ENCODE data around the gene SLC4A3.

GRCh38 chr2:219643084-219643473, 15.6 kb downstream of the SLC4A3 start:
- TF ChIP-seq ZNF362 (tag by site-specific recombination; IDR thresholded peaks at IDR 0.05) (no peak), ZNF214 (tag by site-specific recombination; IDR thresholded peaks at IDR 0.05; ENCODE audit: borderline replicate concordance) (no peak), CTCF (tag by site-specific recombination; IDR thresholded peaks at IDR 0.05) (no peak), ZNF302 (tag by site-specific recombination; IDR thresholded peaks at IDR 0.05; ENCODE audit: low read depth) (no peak), KLF1 (tag by site-specific recombination; IDR thresholded peaks at IDR 0.05) (no peak), PRDM2 (tag by site-specific recombination; IDR thresholded peaks at IDR 0.05; ENCODE audit: borderline replicate concordance) (no peak), ZNF530 (tag by site-specific recombination; IDR thresholded peaks at IDR 0.05; ENCODE audit: low read depth) (no peak), ZNF513 (tag by site-specific recombination; IDR thresholded peaks at IDR 0.05) (no peak), ZNF324 (tag by site-specific recombination; IDR thresholded peaks at IDR 0.05) (no peak), ZNF23 (tag by site-specific recombination; IDR thresholded peaks at IDR 0.05; ENCODE audit: borderline replicate concordance) (no peak), ZNF274 (IDR thresholded peaks at IDR 0.05; ENCODE audit: low read length) (no peak), ZNF274 (tag by site-specific recombination; IDR thresholded peaks at IDR 0.05; ENCODE audit: borderline replicate concordance) (no peak), ZBTB6 (tag by site-specific recombination; IDR thresholded peaks at IDR 0.05) (no peak), ZBTB11 (tag by site-specific recombination; conservative IDR thresholded peaks at IDR 0.05; ENCODE audit: low read depth) (no peak)

All from HEK293 (cell line).